Activated CD8-positive, alpha-beta memory T cell treated with anti-CD3 and anti-CD28 coated beads for 48 hours (primary cell): ENCODE measurements around the gene EIF4ENIF1.
A peak's percentile ranks its signal among the peaks of the same experiment; 100 is the strongest.
"Not testable (repeated sequence)": the region's sequence is repeated elsewhere in the genome, so short reads cannot be mapped to it uniquely, and the experiment has no call there.

Experiments used
- DNase-seq, 3 experiments: peaks; one replicate each; pipeline ENCODE4 v3.0.0-alpha.2; 2020; ENCODE audit warnings: low read depth in 2 of 3, low spot score in 2 of 3

The EIF4ENIF1 gene

GRCh38 chr22:31489632-31490495, at the start of gene EIF4ENIF1:
EIF4ENIF1 (minus strand) TSS chr22:31489842; CDS start chr22:31488718, 1,124 bp downstream.
- DNase-seq = peak; percentile 51 to 71 (median 62)

- DNase-seq = no peak
These were observed 49.2 kb upstream of the EIF4ENIF1 start for GRCh38 chr22:31538815-31539214.

DNA sequence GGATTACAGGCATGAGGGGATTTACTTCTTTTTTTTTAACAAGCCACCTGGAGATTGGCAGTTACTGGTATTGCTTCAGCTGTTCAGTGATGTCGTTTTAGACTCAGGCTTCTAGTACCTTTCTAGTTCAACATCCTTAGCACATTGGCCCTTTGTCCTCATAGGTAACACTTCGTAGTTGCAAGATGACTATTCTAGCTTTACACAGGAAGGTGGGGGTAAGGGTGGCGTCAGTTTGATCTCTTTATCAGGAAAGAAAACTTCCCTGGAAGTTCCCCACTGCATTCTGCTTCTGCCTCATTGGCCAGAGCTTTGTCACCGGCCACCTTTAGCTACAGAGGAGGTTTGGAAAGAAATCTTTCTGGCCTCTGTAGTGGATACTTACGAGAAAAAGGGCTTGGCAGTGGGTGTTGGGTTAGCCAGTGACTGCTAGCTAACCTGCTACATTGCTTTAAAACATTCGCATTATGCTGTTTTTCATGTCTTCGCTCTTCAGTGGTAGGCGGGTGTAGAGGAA, 47.4 kb upstream of the EIF4ENIF1 start:
- peak in 1 of 3 experiments; percentile 42 for DNase-seq

DNA sequence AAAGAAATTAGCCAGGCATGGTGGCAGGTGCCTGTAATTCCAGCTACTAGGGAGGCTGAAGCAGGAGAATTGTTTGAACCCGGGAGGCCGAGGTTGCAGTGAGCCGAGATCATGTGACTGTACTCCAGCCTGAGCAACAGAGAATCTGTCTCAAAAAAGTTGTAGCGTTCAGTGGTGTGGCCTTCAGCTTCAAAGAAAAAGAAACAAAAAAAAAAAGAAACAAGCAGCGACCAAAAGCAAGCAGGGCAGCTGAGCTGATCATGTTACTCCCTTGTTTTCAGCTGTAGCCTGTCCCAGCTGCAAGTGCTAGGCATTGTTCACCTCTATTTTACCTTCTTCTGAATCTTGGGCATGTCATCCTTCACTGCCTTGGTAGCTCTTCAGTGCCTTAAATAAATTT, 43.7 kb upstream of the EIF4ENIF1 start:
- DNase-seq = no peak

- DNase-seq = no peak
These were observed 42.4 kb upstream of the EIF4ENIF1 start for GRCh38 chr22:31532060-31532459.

DNA sequence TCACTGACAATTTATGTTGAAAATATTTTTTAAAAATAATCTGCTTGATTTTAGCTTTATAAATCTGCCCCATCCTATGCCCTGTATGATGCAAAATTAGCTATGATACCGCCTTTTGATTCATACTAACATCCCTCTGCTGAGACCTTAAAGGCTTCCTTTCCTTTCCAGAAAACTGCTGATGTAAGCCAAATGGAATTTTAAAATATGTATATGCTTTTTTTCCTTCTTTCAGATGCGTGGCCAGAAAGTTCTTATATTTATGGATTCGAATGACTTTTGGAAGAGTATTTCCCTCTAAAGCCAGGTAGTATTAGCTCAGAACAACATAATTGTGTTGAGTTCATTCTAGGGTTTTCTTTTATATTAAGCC, 41.2 kb upstream of the EIF4ENIF1 start:
- DNase-seq = no peak

GRCh38 chr22:31526270-31526669, 36.6 kb upstream of the EIF4ENIF1 start:
- no peak for DNase-seq

DNA sequence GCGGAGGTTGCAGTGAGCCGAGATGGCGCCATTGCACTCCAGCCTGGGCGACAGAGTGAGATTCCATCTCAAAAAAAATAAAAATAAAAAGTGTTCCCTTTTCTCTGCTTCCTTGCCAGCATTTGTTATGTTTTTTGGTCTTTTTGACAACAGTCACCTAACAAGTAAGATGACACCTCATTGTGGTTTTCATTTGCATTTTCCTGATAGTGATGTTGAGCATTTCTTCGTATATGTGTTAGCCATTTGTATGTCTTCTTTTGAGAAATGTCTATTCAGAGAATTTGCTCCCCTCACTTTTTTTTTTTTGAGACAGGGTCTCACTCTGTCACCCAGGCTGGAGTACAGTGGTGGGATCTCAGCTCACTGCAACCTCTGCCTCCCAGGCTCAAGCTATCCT, 34.5 kb upstream of the EIF4ENIF1 start:
- DNase-seq = not testable (repeated sequence)

DNA sequence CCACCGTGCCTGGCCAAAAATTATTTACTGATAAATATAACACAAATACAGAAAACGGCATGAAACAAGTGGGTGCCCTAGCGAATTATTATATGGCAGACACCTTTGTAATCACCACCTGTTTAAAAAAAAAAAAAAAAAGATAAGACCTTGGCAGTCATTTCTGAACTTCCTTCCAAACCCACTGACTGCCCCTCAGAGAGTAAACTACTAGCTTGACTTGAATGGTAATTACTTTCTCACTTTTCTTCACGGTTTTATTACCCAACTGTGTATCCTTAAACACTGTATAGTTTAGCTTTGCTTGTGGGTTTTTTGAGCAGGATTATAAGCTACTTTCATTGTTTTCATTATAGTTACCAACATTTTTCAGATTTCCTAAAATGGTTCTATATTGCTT, 30.4 kb upstream of the EIF4ENIF1 start:
- DNase-seq = no peak

DNA sequence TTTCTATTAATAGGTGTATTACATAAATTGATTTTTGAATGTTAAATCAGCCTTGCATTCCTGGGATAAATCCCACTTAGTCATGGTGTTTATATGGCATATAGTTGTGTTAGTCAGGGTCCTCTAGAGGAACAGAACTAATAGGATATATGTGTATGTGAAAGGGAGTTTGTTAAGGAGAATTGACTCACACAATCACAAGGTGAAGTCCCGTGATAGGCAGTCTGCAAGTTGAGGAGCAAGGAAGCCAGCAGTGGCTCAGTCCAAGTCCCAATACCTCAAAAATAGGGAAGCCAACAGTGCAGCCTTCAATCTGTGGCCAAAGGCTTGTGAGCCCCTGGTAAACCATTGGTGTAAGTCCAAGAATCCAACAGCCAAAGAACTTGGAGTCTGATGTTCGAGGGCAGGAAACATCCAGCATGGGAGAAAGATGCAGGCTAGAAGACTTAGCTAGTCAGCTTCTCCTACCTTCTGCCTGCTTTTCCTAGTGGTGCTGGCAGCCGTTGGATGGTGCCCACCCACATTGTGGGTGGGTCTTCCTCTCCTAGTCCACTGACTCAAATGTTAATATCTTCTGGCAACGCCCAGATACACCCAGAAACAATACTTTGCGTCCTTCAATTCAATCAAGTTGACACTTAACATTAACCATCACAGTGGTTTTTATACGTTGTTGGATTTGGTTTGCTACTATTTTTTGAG, 19.6 kb upstream of the EIF4ENIF1 start:
- no peak for DNase-seq

- no peak for DNase-seq
These were observed 18.9 kb upstream of the EIF4ENIF1 start for GRCh38 chr22:31508536-31508935.

DNA sequence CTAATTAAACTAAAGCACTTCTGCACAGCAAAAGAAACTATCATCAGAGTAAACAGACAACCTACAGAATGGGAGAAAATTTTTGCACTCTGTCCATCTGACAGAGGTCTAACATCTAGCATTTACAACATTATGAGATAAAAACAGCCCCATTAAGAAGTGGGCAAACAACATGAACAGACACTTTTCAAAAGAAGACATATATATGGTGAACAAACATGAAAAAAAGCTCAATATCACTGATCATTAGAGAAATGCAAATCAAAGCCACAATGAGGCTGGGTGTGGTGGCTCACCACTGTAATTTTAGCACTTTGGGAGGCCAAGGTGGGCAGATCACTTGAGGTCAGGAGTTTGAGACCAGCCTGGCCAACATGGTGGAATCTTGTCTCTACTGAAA, 17.9 kb upstream of the EIF4ENIF1 start:
- not testable (repeated sequence) for DNase-seq

DNA sequence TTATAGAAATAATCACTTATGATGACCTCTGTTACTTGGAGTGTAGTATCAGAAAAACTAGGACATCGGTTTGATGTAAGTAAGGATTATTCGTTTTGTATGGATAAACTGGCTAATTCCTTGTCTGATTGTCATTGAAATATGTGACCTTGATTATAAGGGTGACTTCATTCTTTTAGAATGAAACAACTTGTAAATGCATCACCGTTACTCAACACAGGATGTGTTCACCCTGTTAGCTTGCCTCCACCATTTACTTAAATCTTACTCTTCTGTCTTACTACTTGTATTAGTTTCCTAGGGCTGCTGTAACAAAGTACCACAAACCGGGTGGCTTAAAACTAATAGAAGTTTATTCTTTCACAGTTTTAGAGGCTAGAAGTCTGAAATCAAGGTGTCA, 14.6 kb upstream of the EIF4ENIF1 start:
- DNase-seq = no peak

- no peak for DNase-seq
These were observed 13.7 kb upstream of the EIF4ENIF1 start for GRCh38 chr22:31503211-31503964.

DNA sequence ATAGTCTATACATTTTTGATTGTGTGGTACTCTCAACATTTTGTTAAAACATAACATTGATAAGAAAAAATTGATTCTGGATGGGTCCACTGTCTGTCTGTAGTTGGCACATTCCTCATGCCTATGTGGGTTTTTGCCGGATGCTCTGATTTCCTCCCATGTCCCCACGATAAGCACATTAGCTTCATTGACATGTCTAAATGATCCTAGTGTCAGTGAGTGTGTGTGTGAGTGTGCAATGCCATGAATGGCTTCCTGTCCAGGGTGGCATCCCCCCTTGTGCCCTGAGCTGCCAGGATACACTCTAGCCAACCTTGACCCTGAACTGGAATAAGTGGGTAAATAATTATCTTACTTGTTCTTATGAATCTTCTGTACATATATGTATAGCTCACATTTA, 12.1 kb upstream of the EIF4ENIF1 start:
- DNase-seq = no peak

GRCh38 chr22:31497148-31497938, 7.7 kb upstream of the EIF4ENIF1 start:
- no peak for DNase-seq

- DNase-seq = peak in 1 of 3 experiments; percentile 18
These were observed 7.1 kb upstream of the EIF4ENIF1 start for GRCh38 chr22:31496735-31497146.

DNA sequence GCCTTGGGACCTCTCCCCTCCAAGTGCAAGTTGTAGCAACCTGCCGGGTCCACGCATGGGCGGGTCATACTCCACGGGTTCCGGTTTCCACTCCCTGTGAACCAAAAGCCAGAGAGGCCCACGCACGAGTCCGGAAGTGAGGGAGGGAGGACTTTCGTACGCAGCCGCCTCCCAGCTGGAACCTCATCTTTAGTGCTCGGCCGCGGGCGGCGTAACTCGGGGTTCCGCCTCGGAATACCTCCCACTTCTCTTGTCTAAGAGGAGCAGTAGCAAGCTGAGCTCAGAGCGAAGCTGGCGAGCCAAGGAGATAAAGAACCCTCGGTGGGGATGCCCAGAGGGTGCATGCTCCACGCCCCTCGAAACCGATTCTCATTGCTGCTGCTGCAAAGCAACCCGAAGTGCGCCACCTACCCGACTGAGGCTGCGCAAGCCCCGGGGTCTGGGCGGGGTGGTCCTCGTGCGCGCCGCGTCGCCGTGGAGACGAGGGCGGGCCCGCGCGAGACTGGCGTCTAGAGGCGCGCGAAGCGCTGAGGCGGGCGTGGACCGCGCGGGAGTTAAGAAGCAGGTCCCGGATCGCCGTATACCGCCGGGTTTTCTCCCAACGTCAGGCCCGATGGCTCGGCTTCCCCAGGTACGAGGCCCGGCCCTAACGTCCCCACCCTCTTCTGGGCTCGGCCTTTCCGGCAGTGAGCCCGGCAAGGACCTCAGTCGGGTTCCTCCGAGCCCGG, 6.5 kb upstream of the EIF4ENIF1 start, which contains the start of gene SFI1:
Gene SFI1 (plus strand): TSS at position 530 of the 728 bp plus-strand sequence. CDS start 11,749 bp downstream, outside the sequence.
- peak; percentile 88 to 91 (median 89) for DNase-seq

DNA sequence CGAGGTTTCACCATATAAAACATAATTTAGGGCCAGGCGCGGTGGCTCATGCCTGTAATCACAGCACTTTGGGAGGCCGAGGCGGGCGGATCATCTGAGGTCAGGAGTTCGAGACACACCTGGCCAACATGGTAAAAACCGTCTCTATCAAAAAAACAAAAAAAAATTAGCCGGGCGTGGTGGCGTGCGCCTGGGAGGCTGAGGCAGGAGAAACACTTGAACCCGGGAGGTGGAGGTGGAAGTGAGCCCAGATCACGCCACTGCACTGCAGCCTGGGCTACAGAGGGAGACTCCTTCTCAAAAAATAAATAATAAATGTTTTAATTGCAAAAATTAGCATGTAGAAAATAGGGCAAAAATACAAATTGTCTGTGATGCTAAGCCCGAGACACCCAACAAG, 5.7 kb upstream of the EIF4ENIF1 start:
- no peak for DNase-seq

DNA sequence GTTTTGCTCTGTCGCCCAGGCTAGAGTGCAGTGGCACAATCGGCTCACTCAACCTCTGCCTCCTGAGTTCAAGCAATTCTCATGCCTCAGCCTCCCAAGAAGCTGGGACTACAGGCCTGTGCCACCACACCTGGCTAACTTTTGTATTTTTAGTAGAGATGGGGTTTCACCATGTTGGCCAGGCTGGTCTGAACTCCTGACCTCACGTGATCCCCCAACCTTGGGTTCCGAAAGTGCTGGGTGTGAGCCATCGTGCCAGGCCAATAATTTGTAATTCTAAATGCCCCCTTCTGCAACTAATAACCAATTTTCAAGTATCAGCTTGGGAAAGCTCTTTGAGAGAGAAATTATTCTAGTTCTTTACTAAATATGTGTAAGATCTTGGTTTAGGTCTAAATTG, 3.7 kb upstream of the EIF4ENIF1 start:
- not testable (repeated sequence) for DNase-seq
